SU-DHL-6 (cell line): Measurements from ENCODE around the gene AKAP6.

Experiments used
- H2AFZ ChIP-seq: fragments of 200-600 bp; sonication (generic); 2 replicates; pipeline ENCODE4 v1.6.1; 2014; ENCODE audit warnings: low read depth, mild to moderate bottlenecking, moderate library complexity, mixed read lengths, antibody characterized with exemption, low read length; ENCODE audit not compliant: severe bottlenecking
- H3F3A ChIP-seq: fragments of 200-600 bp; shearing (Covaris generic); 2 replicates; pipeline ENCODE4 v1.6.0; 2016; ENCODE audit warnings: antibody characterized with exemption, mild to moderate bottlenecking; ENCODE audit not compliant: insufficient read depth
- H3K27ac ChIP-seq: fragments of 200-600 bp; sonication (generic); 2 replicates; pipeline ENCODE4 v1.5.1; 2016; ENCODE audit warnings: low read depth, mild to moderate bottlenecking, low read length, moderate library complexity, mixed read lengths
- H3K27me3 ChIP-seq: fragments of 200-600 bp; sonication (generic), shearing (Covaris generic); 2 replicates; pipeline ENCODE4 v1.6.0; 2014; ENCODE audit warnings: mild to moderate bottlenecking, low read length
- H3K36me3 ChIP-seq: fragments of 200-600 bp; sonication (generic); 2 replicates; pipeline ENCODE4 v1.6.1; 2014; ENCODE audit warnings: mild to moderate bottlenecking, low read length, mixed read lengths
- H3K4me2 ChIP-seq: fragments of 300-600, 200-600 bp; shearing (Covaris generic), sonication (generic); 2 replicates; pipeline ENCODE4 v1.6.0; 2014; ENCODE audit warnings: low read length, low read depth, mild to moderate bottlenecking; ENCODE audit not compliant: poor library complexity, severe bottlenecking
- H3K4me3 ChIP-seq: fragments of 200-600 bp; sonication (generic); 2 replicates; pipeline ENCODE4 v1.5.1; 2014; ENCODE audit warnings: antibody characterized with exemption, low read length, mild to moderate bottlenecking, mixed read lengths; ENCODE audit not compliant: insufficient read depth, poor library complexity, severe bottlenecking
- H3K79me2 ChIP-seq: fragments of 200-600 bp; sonication (generic); 2 replicates; pipeline ENCODE4 v1.6.1; 2014; ENCODE audit warnings: mild to moderate bottlenecking, low read length, moderate library complexity; ENCODE audit not compliant: insufficient read depth
- H3K9ac ChIP-seq: fragments of 200-600 bp; sonication (generic); 2 replicates; pipeline ENCODE4 v1.7.0; 2014; ENCODE audit warnings: mild to moderate bottlenecking, low read length
- H3K9me2 ChIP-seq: fragments of 200-600 bp; sonication (generic); replicated peaks from 2 replicates; pipeline ENCODE4 v1.6.1; 2014; ENCODE audit warnings: low read length; ENCODE audit not compliant: insufficient read depth
- H3K9me3 ChIP-seq: fragments of 200-600 bp; sonication (generic); 2 replicates; pipeline ENCODE4 v1.6.1; 2014; ENCODE audit warnings: low read length, mixed read lengths; ENCODE audit not compliant: insufficient read depth
- H4K20me1 ChIP-seq: fragments of 200-600 bp; sonication (generic); 2 replicates; pipeline ENCODE4 v1.6.1; 2014; ENCODE audit warnings: low read depth, mild to moderate bottlenecking, antibody characterized with exemption, low read length, moderate library complexity, mixed read lengths
- EZH2phosphoT487 ChIP-seq: fragments of 200-600 bp; sonication (generic), shearing (Covaris generic); conservative IDR thresholded peaks from 2 replicates; pipeline ENCODE4 v1.6.1; 2018; ENCODE audit warnings: mild to moderate bottlenecking, antibody characterized with exemption, low read length, moderate library complexity, mixed read lengths
- TF ChIP-seq, protein P1 (sequence below): fragments of 200-600 bp; sonication (generic); IDR thresholded peaks from one replicate; pipeline ENCODE4 v1.5.1; 2017; ENCODE audit warnings: antibody characterized with exemption, mild to moderate bottlenecking, low read length, moderate library complexity; ENCODE audit not compliant: insufficient read depth, poor library complexity, severe bottlenecking

The AKAP6 gene

GRCh38 chr14:32443890-32444661 lies 115.0 kb downstream of the AKAP6 start:
- no peak overlapping the region for H3K4me3 ChIP-seq
- H3F3A ChIP-seq: no peaks in the 10 kb centered on the region
- H3K27me3 ChIP-seq: no peaks in the 10 kb centered on the region
- no peaks in the 10 kb centered on the region for H3K79me2 ChIP-seq
- no peaks in the 10 kb centered on the region for H4K20me1 ChIP-seq
- H3K27ac ChIP-seq: no peak overlapping the region
- H3K36me3 ChIP-seq: no peaks in the 10 kb centered on the region
- H3K9ac ChIP-seq: no peak overlapping the region
- no peak overlapping the region for H3K4me2 ChIP-seq
- no peak overlapping the region for H2AFZ ChIP-seq
- H3K9me2 ChIP-seq: no peaks in the 10 kb centered on the region
- no peaks in the 10 kb centered on the region for H3K9me3 ChIP-seq
- TF ChIP-seq, protein P1, sequence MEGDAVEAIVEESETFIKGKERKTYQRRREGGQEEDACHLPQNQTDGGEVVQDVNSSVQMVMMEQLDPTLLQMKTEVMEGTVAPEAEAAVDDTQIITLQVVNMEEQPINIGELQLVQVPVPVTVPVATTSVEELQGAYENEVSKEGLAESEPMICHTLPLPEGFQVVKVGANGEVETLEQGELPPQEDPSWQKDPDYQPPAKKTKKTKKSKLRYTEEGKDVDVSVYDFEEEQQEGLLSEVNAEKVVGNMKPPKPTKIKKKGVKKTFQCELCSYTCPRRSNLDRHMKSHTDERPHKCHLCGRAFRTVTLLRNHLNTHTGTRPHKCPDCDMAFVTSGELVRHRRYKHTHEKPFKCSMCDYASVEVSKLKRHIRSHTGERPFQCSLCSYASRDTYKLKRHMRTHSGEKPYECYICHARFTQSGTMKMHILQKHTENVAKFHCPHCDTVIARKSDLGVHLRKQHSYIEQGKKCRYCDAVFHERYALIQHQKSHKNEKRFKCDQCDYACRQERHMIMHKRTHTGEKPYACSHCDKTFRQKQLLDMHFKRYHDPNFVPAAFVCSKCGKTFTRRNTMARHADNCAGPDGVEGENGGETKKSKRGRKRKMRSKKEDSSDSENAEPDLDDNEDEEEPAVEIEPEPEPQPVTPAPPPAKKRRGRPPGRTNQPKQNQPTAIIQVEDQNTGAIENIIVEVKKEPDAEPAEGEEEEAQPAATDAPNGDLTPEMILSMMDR: no peak
- no peak for TF ChIP-seq EZH2phosphoT487

GRCh38 chr14:32447371-32447770 lies 118.3 kb downstream of the AKAP6 start:
- Histone ChIP-seq H3K27me3 (no peaks in the 10 kb centered on the region), H3K9me2 (no peaks in the 10 kb centered on the region), H3K79me2 (no peaks in the 10 kb centered on the region), H3F3A (no peaks in the 10 kb centered on the region), H3K4me2 (no peak overlapping the region), H3K9ac (no peak overlapping the region), H3K4me3 (no peak overlapping the region), H3K36me3 (no peaks in the 10 kb centered on the region), H2AFZ (no peak overlapping the region), H4K20me1 (no peaks in the 10 kb centered on the region), H3K9me3 (no peaks in the 10 kb centered on the region), H3K27ac (no peak overlapping the region)
- no peak for TF ChIP-seq EZH2phosphoT487
- TF ChIP-seq, protein P1: no peak

DNA sequence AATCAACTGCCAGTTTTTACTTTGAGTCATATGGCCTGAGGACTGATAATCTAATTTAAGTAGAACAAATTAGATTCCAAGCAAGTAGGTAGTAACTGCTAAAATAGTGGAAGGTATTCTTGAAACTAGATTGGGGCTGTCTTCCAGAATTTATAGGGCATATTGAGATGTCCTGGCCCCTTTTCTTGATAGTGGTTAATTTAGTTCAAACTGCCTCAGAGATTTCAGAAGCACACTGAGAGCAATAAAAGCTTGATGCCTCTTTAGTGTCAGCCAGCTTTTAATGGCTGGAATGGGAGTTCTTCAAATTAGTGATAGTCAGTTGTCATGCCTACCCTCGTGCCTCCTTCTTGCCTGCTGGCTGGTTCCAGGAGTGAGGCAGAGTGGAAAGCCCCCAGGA lies 120.5 kb downstream of the AKAP6 start:
- H3K27me3 ChIP-seq: no peaks in the 10 kb centered on the region
- H3K79me2 ChIP-seq: no peaks in the 10 kb centered on the region
- TF ChIP-seq, protein P1: no peak
- TF ChIP-seq EZH2phosphoT487: no peak
- no peak overlapping the region for H3K4me2 ChIP-seq
- no peaks in the 10 kb centered on the region for H3F3A ChIP-seq
- H3K36me3 ChIP-seq: no peaks in the 10 kb centered on the region
- no peaks in the 10 kb centered on the region for H3K9me2 ChIP-seq
- no peaks in the 10 kb centered on the region for H4K20me1 ChIP-seq
- no peaks in the 10 kb centered on the region for H3K9me3 ChIP-seq
- no peak overlapping the region for H3K27ac ChIP-seq
- H3K4me3 ChIP-seq: no peak overlapping the region
- no peak overlapping the region for H2AFZ ChIP-seq
- H3K9ac ChIP-seq: no peak overlapping the region
